Gastroesophageal sphincter (tissue), 3 donors: ENCODE data around the gene TDRKH.

Experiments
- CTCF ChIP-seq, 4 experiments: fragments of 200-600 bp in 2 of 4; fragments of 450-650 bp in 2 of 4; sonication (generic) in 1 of 4; IDR thresholded peaks; one replicate each; pipeline ENCODE4 v1.5.1; 2017 to 2019; ENCODE audit warnings: antibody characterized with exemption in 4 of 4, mild to moderate bottlenecking in 2 of 4, moderate library complexity in 2 of 4
- EP300 ChIP-seq: sonication (generic); formaldehyde crosslinking; IDR thresholded peaks from one replicate; pipeline ENCODE4 v1.6.1; 2017; ENCODE audit warnings: antibody characterized with exemption, mild to moderate bottlenecking
- POLR2A ChIP-seq, 2 donors: fragments of 450-650 bp; IDR thresholded peaks; one replicate each; pipeline ENCODE4 v1.6.1; 2017; ENCODE audit warnings: antibody characterized with exemption in 2 of 2, mild to moderate bottlenecking in 2 of 2, moderate library complexity in 1 of 2
- POLR2AphosphoS5 ChIP-seq: sonication (generic); formaldehyde crosslinking; IDR thresholded peaks from one replicate; pipeline ENCODE4 v1.6.1; 2017; ENCODE audit warnings: antibody characterized with exemption

- TF ChIP-seq POLR2A (IDR thresholded peaks at IDR 0.05) = no peak
- no peak for TF ChIP-seq CTCF (IDR thresholded peaks at IDR 0.05)
- no peak for TF ChIP-seq EP300
- no peak for TF ChIP-seq POLR2AphosphoS5
These were observed 41.3 kb upstream of the TDRKH start, which contains the start of gene RORC for GRCh38 chr1:151831605-151832004.
